H1 (cell line): ENCODE data around the gene SIGLEC7. TPM values are rescaled to one million over a fixed set of nuclear protein-coding genes. Genes with fewer than 3 reads are reported as not detected.

Experiments
- RAD21 ChIP-seq, 2 experiments: IDR thresholded peaks in 1 of 2; conservative IDR thresholded peaks in 1 of 2; 2 replicates each; pipeline ENCODE4 v1.6.1; 2011; ENCODE audit warnings: low read depth in 2 of 2, low read length in 2 of 2, improper control_type of control experiment in 1 of 2, inconsistent platforms in 1 of 2, mild to moderate bottlenecking in 1 of 2, moderate library complexity in 1 of 2
- SRF ChIP-seq: IDR thresholded peaks from 2 replicates; pipeline ENCODE4 v1.6.1; 2011; ENCODE audit warnings: mild to moderate bottlenecking, low read depth, low read length, moderate library complexity
- polyA plus RNA-seq, 7 experiments: library from polyadenylated mRNA; depleted of rRNA in 3 of 7; stranded (reverse) in 5 of 7; unstranded in 2 of 7; fragments of >200 nt in 5 of 7; fragments of 200-250 nt in 2 of 7; gene quantifications; 1 replicate in 5 of 7; 2 replicates in 1 of 7; 4 replicates in 1 of 7; pipeline versions ENCODE4 v1.2.1 to v1.2.3, GENCODE V29; 2011 to 2013; ENCODE audit warnings: missing spikeins in 2 of 7, mixed read lengths in 2 of 7
- total RNA-seq: library from RNA; stranded (reverse); fragmentation: NEBNext Ultra II Directional; extraction: Animal tissue kit (Norgen Biotek cat#: 25700); gene quantifications from 2 replicates; pipeline ENCODE4 v1.2.1, GENCODE V29; 2021
- TF ChIP-seq, protein P1 (sequence below): fragments of 300-600 bp; sonication (generic); IDR thresholded peaks from 2 replicates; pipeline ENCODE4 v1.7.1; 2012; ENCODE audit warnings: low read length, moderate library complexity, mild to moderate bottlenecking, inconsistent platforms; ENCODE audit not compliant: insufficient replicate concordance

The SIGLEC7 gene
- total and polyA plus RNA-seq, 2 of the 8 experiments (the other 6 are each of a cell fraction or from before 2014, with no cell fraction given): not detected

- TF ChIP-seq, protein P1, sequence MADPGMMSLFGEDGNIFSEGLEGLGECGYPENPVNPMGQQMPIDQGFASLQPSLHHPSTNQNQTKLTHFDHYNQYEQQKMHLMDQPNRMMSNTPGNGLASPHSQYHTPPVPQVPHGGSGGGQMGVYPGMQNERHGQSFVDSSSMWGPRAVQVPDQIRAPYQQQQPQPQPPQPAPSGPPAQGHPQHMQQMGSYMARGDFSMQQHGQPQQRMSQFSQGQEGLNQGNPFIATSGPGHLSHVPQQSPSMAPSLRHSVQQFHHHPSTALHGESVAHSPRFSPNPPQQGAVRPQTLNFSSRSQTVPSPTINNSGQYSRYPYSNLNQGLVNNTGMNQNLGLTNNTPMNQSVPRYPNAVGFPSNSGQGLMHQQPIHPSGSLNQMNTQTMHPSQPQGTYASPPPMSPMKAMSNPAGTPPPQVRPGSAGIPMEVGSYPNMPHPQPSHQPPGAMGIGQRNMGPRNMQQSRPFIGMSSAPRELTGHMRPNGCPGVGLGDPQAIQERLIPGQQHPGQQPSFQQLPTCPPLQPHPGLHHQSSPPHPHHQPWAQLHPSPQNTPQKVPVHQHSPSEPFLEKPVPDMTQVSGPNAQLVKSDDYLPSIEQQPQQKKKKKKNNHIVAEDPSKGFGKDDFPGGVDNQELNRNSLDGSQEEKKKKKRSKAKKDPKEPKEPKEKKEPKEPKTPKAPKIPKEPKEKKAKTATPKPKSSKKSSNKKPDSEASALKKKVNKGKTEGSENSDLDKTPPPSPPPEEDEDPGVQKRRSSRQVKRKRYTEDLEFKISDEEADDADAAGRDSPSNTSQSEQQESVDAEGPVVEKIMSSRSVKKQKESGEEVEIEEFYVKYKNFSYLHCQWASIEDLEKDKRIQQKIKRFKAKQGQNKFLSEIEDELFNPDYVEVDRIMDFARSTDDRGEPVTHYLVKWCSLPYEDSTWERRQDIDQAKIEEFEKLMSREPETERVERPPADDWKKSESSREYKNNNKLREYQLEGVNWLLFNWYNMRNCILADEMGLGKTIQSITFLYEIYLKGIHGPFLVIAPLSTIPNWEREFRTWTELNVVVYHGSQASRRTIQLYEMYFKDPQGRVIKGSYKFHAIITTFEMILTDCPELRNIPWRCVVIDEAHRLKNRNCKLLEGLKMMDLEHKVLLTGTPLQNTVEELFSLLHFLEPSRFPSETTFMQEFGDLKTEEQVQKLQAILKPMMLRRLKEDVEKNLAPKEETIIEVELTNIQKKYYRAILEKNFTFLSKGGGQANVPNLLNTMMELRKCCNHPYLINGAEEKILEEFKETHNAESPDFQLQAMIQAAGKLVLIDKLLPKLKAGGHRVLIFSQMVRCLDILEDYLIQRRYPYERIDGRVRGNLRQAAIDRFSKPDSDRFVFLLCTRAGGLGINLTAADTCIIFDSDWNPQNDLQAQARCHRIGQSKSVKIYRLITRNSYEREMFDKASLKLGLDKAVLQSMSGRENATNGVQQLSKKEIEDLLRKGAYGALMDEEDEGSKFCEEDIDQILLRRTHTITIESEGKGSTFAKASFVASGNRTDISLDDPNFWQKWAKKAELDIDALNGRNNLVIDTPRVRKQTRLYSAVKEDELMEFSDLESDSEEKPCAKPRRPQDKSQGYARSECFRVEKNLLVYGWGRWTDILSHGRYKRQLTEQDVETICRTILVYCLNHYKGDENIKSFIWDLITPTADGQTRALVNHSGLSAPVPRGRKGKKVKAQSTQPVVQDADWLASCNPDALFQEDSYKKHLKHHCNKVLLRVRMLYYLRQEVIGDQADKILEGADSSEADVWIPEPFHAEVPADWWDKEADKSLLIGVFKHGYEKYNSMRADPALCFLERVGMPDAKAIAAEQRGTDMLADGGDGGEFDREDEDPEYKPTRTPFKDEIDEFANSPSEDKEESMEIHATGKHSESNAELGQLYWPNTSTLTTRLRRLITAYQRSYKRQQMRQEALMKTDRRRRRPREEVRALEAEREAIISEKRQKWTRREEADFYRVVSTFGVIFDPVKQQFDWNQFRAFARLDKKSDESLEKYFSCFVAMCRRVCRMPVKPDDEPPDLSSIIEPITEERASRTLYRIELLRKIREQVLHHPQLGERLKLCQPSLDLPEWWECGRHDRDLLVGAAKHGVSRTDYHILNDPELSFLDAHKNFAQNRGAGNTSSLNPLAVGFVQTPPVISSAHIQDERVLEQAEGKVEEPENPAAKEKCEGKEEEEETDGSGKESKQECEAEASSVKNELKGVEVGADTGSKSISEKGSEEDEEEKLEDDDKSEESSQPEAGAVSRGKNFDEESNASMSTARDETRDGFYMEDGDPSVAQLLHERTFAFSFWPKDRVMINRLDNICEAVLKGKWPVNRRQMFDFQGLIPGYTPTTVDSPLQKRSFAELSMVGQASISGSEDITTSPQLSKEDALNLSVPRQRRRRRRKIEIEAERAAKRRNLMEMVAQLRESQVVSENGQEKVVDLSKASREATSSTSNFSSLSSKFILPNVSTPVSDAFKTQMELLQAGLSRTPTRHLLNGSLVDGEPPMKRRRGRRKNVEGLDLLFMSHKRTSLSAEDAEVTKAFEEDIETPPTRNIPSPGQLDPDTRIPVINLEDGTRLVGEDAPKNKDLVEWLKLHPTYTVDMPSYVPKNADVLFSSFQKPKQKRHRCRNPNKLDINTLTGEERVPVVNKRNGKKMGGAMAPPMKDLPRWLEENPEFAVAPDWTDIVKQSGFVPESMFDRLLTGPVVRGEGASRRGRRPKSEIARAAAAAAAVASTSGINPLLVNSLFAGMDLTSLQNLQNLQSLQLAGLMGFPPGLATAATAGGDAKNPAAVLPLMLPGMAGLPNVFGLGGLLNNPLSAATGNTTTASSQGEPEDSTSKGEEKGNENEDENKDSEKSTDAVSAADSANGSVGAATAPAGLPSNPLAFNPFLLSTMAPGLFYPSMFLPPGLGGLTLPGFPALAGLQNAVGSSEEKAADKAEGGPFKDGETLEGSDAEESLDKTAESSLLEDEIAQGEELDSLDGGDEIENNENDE: no peak
- TF ChIP-seq RAD21 (IDR thresholded peaks at IDR 0.05 in 1 of 2, conservative IDR thresholded peaks at IDR 0.05 in 1 of 2; ENCODE audit: low read depth in 2 of 2, low read length in 2 of 2) (no peak), SRF (no peak)
These were observed 56.5 kb downstream of the SIGLEC7 start (continued) for GRCh38 chr19:51198641-51199040.
